Liver (tissue), 9 donors: Measurements from ENCODE around the gene TNS2. TPM values are rescaled to one million over a fixed set of nuclear protein-coding genes. Genes with fewer than 3 reads are reported as not detected.

Experiments
- DNase-seq: peaks from one replicate; pipeline ENCODE4 v3.0.0-alpha.2; 2017; ENCODE audit warnings: low spot score
- H3K27ac ChIP-seq, 2 donors: one replicate each; pipeline ENCODE4 v1.7.0; 2013; ENCODE audit warnings: inconsistent platforms in 2 of 2, low read length in 2 of 2, control low read depth in 1 of 2, low read depth in 1 of 2, mild to moderate bottlenecking in 1 of 2
- H3K27me3 ChIP-seq, 4 donors: one replicate each; pipeline versions ENCODE4 v1.6.1 to v1.7.0; 2013; ENCODE audit warnings: low read length in 3 of 4, inconsistent platforms in 1 of 4, mild to moderate bottlenecking in 1 of 4, moderate library complexity in 1 of 4; ENCODE audit not compliant: control insufficient read depth in 4 of 4, insufficient read depth in 4 of 4
- H3K36me3 ChIP-seq, 4 donors: one replicate each; pipeline versions ENCODE4 v1.6.1 to v1.7.0; 2013; ENCODE audit warnings: low read length in 3 of 4, mild to moderate bottlenecking in 3 of 4, low read depth in 1 of 4, moderate library complexity in 1 of 4; ENCODE audit not compliant: control insufficient read depth in 4 of 4, insufficient read depth in 3 of 4
- H3K4me1 ChIP-seq, 4 donors: one replicate each; pipeline versions ENCODE4 v1.6.1 to v1.7.0; 2013; ENCODE audit warnings: low read length in 3 of 4, mild to moderate bottlenecking in 3 of 4, moderate library complexity in 1 of 4; ENCODE audit not compliant: control insufficient read depth in 4 of 4, insufficient read depth in 4 of 4
- H3K4me3 ChIP-seq, 3 donors: one replicate each; pipeline versions ENCODE4 v1.6.1 to v1.7.0; 2013; ENCODE audit warnings: low read length in 3 of 3, control low read depth in 1 of 3, low read depth in 1 of 3, mild to moderate bottlenecking in 1 of 3
- H3K9ac ChIP-seq, 2 donors: one replicate each; pipeline ENCODE4 v1.7.0; 2013; ENCODE audit warnings: low read length in 2 of 2, mild to moderate bottlenecking in 2 of 2, moderate library complexity in 2 of 2, control low read depth in 1 of 2, low read depth in 1 of 2
- H3K9me3 ChIP-seq, 4 donors: one replicate each; pipeline versions ENCODE4 v1.6.1 to v1.7.0; 2013; ENCODE audit warnings: low read length in 3 of 4; ENCODE audit not compliant: control insufficient read depth in 4 of 4
- ATF3 ChIP-seq: IDR thresholded peaks from 2 replicates; pipeline ENCODE4 v1.6.1; 2016; ENCODE audit warnings: antibody characterized with exemption
- CTCF ChIP-seq: fragments of 150-350 bp; IDR thresholded peaks from 2 replicates; pipeline ENCODE4 v1.5.1; 2017; ENCODE audit warnings: improper control_type of control experiment, low read depth, low read length; ENCODE audit not compliant: missing input control
- EGR1 ChIP-seq, 2 donors: IDR thresholded peaks; 2 replicates each; pipeline ENCODE4 v1.6.1; 2016 to 2018; ENCODE audit warnings: antibody characterized with exemption in 2 of 2, low read depth in 2 of 2
- FOXA1 ChIP-seq: IDR thresholded peaks from 2 replicates; pipeline ENCODE4 v1.6.1; 2016; ENCODE audit warnings: antibody characterized with exemption
- FOXA2 ChIP-seq: IDR thresholded peaks from 2 replicates; pipeline ENCODE4 v1.6.1; 2016; ENCODE audit warnings: antibody characterized with exemption
- GABPA ChIP-seq, 2 donors: IDR thresholded peaks in 1 of 2; conservative IDR thresholded peaks in 1 of 2; 2 replicates each; pipeline ENCODE4 v1.6.1; 2016; ENCODE audit warnings: antibody characterized with exemption in 2 of 2, mild to moderate bottlenecking in 1 of 2, moderate library complexity in 1 of 2
- HNF4A ChIP-seq, 2 donors: conservative IDR thresholded peaks; 2 replicates each; pipeline ENCODE4 v1.6.1; 2016; ENCODE audit warnings: antibody characterized with exemption in 2 of 2, mild to moderate bottlenecking in 2 of 2
- HNF4G ChIP-seq: IDR thresholded peaks from 2 replicates; pipeline ENCODE4 v1.6.1; 2016; ENCODE audit warnings: antibody characterized with exemption
- JUND ChIP-seq, 2 donors: IDR thresholded peaks; 2 replicates each; pipeline ENCODE4 v1.6.1; 2016; ENCODE audit warnings: antibody characterized with exemption in 2 of 2
- MAX ChIP-seq: IDR thresholded peaks from 2 replicates; pipeline ENCODE4 v1.6.1; 2016; ENCODE audit warnings: antibody characterized with exemption
- NR2F2 ChIP-seq: IDR thresholded peaks from 2 replicates; pipeline ENCODE4 v1.6.1; 2016; ENCODE audit warnings: antibody characterized with exemption
- RAD21 ChIP-seq, 2 donors: IDR thresholded peaks; 2 replicates each; pipeline ENCODE4 v1.6.1; 2016; ENCODE audit warnings: antibody characterized with exemption in 2 of 2, mild to moderate bottlenecking in 2 of 2
- REST ChIP-seq: IDR thresholded peaks from 2 replicates; pipeline ENCODE4 v1.6.1; 2016; ENCODE audit warnings: antibody characterized with exemption, mild to moderate bottlenecking
- RXRA ChIP-seq, 2 donors: IDR thresholded peaks; 2 replicates each; pipeline ENCODE4 v1.6.1; 2017 to 2018; ENCODE audit warnings: antibody characterized with exemption in 2 of 2, mild to moderate bottlenecking in 1 of 2
- SP1 ChIP-seq: IDR thresholded peaks from 2 replicates; pipeline ENCODE4 v1.6.1; 2018; ENCODE audit warnings: antibody characterized with exemption, mild to moderate bottlenecking
- TAF1 ChIP-seq: conservative IDR thresholded peaks from 2 replicates; pipeline ENCODE4 v1.6.1; 2016; ENCODE audit warnings: antibody characterized with exemption, mild to moderate bottlenecking
- YY1 ChIP-seq: IDR thresholded peaks from 2 replicates; pipeline ENCODE4 v1.6.1; 2016; ENCODE audit warnings: antibody characterized with exemption, mild to moderate bottlenecking
- ZBTB33 ChIP-seq: IDR thresholded peaks from 2 replicates; pipeline ENCODE4 v1.6.1; 2016; ENCODE audit warnings: antibody characterized with exemption
- WGBS: extraction: QIAGEN DNeasy Blood & Tissue Kit; methylation state at CpG from one replicate; pipeline ENCODE4 v1.1.7; 2013; 5-methylcytosine and 5-hydroxymethylcytosine counted together
- polyA plus RNA-seq, 2 donors: library from polyadenylated mRNA; stranded (reverse) in 1 of 2; unstranded in 1 of 2; fragments of 200-250 nt in 1 of 2; fragments of >200 nt in 1 of 2; fragmentation: Nextera tagmentation in 1 of 2; extraction: Ambion mirVana in 1 of 2; gene quantifications; one replicate each; pipeline versions ENCODE4 v1.2.1 to v1.2.3, GENCODE V29; 2013 to 2015
- total RNA-seq, 2 donors: library from RNA; depleted of rRNA; stranded (reverse); fragments of >200 nt; gene quantifications; one replicate each; pipeline ENCODE4 v1.2.3, GENCODE V29; 2014
- donor health status: healthy.
- donor health status: healthy.
- donor health status: healthy.
- donor health status: healthy.
- donor health status: healthy.

Gene TNS2
- total and polyA plus RNA-seq, 4 donors = 11.7 to 94.0 (median 46.0) TPM

- peak overlapping the region; percentile 61 to 68 for H3K9ac ChIP-seq
- H3K27me3 ChIP-seq = no peaks in the 10 kb centered on the region
- peaks cover 15 to 59% (median 44%) of the 10 kb centered on the region in 4 donors for H3K4me1 ChIP-seq
- DNase-seq = peak; percentile 34
- H3K4me3 ChIP-seq = peak overlapping the region; percentile 22 to 94 (median 80)
- H3K9me3 ChIP-seq = no peaks in the 10 kb centered on the region
- TF ChIP-seq YY1 (no peak), FOXA1 (no peak), REST (no peak), CTCF (no peak), ZBTB33 (no peak), ATF3 (no peak), SP1 (peak; percentile 6), TAF1 (no peak), JUND (IDR thresholded peaks at IDR 0.05) (no peak), RAD21 (IDR thresholded peaks at IDR 0.05) (peak; percentile 36 to 39), RXRA (IDR thresholded peaks at IDR 0.05) (no peak), FOXA2 (no peak), MAX (peak; percentile 38), NR2F2 (no peak), GABPA (IDR thresholded peaks at IDR 0.05 in 1 of 2, conservative IDR thresholded peaks at IDR 0.05 in 1 of 2) (no peak), HNF4G (no peak), HNF4A (conservative IDR thresholded peaks at IDR 0.05) (peak; percentile 13 to 29), EGR1 (IDR thresholded peaks at IDR 0.05; ENCODE audit: low read depth in 2 of 2) (no peak)
- 17% methylated on average over 10 of the region's 10 CpGs for WGBS
- H3K27ac ChIP-seq = peak overlapping the region; percentile 94 to 98
- no peaks in the 10 kb centered on the region for H3K36me3 ChIP-seq
Measured at GRCh38 chr12:53048033-53048779, 1.7 kb upstream of the TNS2 start.
